ENCODE data around the gene CATSPERD. TPM values are rescaled to one million over a fixed set of nuclear protein-coding genes. Genes with fewer than 3 reads are reported as not detected.

Gene CATSPERD
- total RNA-seq, 1 experiment from 2014 or later, result 0.50 TPM

DNA sequence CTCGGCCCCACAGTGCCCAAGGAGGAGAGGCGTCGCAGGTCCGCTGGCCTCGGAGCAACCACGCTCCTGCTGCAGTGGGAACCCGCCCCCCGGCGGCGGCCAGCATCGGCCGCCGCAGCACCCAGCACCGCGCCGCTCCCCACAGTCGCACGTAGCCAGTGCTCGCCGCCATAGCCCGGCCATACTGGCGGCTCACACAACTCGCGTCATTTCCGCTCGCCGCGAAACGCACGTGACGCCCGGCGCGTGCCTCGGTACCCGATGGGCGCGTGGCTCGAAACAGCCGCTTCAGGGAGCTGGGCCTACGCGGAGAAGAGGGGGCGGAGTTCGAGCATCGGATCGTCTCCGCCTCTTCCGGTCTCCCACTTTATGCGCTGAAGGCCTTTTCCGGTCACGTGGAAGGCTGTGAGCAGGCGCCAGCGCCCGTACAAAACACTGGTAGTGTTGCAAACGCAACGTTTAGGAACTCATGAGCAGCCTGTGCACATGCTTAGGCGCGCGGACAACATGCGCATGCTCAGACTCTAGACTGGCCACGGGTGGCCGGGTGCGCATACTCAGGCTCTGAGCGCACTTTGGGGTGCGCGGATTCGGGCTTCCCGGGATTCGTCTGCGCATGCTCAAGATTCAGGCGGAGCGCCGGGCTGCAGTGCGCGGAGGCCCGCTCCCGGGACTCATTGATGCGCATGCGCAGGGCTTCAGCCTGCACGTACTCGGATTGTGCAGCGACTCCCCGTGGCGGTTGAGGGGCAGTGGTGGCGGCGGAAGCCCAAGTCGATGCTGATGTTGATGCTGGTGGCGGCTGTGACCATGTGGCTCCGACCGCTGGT is at the start of gene CATSPERD, which contains the start of gene LONP1 (continued):
- TF ChIP-seq TP53 (CRISPR knock-in tag; IDR thresholded peaks at IDR 0.05), result peak; percentile 52; the same call in 1 of the 2 replicates
- TF ChIP-seq, protein P1, sequence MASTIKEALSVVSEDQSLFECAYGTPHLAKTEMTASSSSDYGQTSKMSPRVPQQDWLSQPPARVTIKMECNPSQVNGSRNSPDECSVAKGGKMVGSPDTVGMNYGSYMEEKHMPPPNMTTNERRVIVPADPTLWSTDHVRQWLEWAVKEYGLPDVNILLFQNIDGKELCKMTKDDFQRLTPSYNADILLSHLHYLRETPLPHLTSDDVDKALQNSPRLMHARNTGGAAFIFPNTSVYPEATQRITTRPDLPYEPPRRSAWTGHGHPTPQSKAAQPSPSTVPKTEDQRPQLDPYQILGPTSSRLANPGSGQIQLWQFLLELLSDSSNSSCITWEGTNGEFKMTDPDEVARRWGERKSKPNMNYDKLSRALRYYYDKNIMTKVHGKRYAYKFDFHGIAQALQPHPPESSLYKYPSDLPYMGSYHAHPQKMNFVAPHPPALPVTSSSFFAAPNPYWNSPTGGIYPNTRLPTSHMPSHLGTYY (CRISPR knock-in tag; IDR thresholded peaks at IDR 0.05), result no peak
- TF ChIP-seq, protein P2, sequence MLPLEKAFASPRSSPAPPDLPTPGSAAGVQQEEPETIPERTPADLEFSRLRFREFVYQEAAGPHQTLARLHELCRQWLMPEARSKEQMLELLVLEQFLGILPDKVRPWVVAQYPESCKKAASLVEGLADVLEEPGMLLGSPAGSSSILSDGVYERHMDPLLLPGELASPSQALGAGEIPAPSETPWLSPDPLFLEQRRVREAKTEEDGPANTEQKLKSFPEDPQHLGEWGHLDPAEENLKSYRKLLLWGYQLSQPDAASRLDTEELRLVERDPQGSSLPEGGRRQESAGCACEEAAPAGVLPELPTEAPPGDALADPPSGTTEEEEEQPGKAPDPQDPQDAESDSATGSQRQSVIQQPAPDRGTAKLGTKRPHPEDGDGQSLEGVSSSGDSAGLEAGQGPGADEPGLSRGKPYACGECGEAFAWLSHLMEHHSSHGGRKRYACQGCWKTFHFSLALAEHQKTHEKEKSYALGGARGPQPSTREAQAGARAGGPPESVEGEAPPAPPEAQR (CRISPR knock-in tag; IDR thresholded peaks at IDR 0.05), result no peak
- TF ChIP-seq OVOL2 (CRISPR knock-in tag; IDR thresholded peaks at IDR 0.05; ENCODE audit: borderline replicate concordance), result no peak
- TF ChIP-seq CREM (CRISPR knock-in tag; IDR thresholded peaks at IDR 0.05), result peak; percentile 98
- TF ChIP-seq, protein P3, sequence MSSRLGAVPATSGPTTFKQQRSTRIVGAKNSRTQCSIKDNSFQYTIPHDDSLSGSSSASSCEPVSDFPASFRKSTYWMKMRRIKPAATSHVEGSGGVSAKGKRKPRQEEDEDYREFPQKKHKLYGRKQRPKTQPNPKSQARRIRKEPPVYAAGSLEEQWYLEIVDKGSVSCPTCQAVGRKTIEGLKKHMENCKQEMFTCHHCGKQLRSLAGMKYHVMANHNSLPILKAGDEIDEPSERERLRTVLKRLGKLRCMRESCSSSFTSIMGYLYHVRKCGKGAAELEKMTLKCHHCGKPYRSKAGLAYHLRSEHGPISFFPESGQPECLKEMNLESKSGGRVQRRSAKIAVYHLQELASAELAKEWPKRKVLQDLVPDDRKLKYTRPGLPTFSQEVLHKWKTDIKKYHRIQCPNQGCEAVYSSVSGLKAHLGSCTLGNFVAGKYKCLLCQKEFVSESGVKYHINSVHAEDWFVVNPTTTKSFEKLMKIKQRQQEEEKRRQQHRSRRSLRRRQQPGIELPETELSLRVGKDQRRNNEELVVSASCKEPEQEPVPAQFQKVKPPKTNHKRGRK (CRISPR knock-in tag; IDR thresholded peaks at IDR 0.05; ENCODE audit: borderline replicate concordance), result no peak
- peak; percentile 88; the same call in 1 of the 2 replicates for TF ChIP-seq FOXP1 (CRISPR knock-in tag; IDR thresholded peaks at IDR 0.05; ENCODE audit: borderline replicate concordance)
- TF ChIP-seq, protein P4, sequence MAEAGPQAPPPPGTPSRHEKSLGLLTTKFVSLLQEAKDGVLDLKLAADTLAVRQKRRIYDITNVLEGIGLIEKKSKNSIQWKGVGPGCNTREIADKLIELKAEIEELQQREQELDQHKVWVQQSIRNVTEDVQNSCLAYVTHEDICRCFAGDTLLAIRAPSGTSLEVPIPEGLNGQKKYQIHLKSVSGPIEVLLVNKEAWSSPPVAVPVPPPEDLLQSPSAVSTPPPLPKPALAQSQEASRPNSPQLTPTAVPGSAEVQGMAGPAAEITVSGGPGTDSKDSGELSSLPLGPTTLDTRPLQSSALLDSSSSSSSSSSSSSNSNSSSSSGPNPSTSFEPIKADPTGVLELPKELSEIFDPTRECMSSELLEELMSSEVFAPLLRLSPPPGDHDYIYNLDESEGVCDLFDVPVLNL (CRISPR knock-in tag; IDR thresholded peaks at IDR 0.05; ENCODE audit: borderline replicate concordance, low read depth), result no peak
- TF ChIP-seq NFE2L1 (CRISPR knock-in tag; IDR thresholded peaks at IDR 0.05), result peak; percentile 60; the same call in 1 of the 2 replicates
- peak; percentile 85; the same call in 1 of the 2 replicates for TF ChIP-seq TEAD1 (CRISPR knock-in tag; IDR thresholded peaks at IDR 0.05)
- TF ChIP-seq, protein P5, sequence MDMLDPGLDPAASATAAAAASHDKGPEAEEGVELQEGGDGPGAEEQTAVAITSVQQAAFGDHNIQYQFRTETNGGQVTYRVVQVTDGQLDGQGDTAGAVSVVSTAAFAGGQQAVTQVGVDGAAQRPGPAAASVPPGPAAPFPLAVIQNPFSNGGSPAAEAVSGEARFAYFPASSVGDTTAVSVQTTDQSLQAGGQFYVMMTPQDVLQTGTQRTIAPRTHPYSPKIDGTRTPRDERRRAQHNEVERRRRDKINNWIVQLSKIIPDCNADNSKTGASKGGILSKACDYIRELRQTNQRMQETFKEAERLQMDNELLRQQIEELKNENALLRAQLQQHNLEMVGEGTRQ (CRISPR knock-in tag; IDR thresholded peaks at IDR 0.05), result peak; percentile 98
- TF ChIP-seq SMAD3 (CRISPR knock-in tag; IDR thresholded peaks at IDR 0.05; ENCODE audit: borderline replicate concordance), result peak; percentile 79; the same call in 1 of the 2 replicates
- TF ChIP-seq NFATC4 (CRISPR knock-in tag; IDR thresholded peaks at IDR 0.05), result no peak
- TF ChIP-seq, protein P6, sequence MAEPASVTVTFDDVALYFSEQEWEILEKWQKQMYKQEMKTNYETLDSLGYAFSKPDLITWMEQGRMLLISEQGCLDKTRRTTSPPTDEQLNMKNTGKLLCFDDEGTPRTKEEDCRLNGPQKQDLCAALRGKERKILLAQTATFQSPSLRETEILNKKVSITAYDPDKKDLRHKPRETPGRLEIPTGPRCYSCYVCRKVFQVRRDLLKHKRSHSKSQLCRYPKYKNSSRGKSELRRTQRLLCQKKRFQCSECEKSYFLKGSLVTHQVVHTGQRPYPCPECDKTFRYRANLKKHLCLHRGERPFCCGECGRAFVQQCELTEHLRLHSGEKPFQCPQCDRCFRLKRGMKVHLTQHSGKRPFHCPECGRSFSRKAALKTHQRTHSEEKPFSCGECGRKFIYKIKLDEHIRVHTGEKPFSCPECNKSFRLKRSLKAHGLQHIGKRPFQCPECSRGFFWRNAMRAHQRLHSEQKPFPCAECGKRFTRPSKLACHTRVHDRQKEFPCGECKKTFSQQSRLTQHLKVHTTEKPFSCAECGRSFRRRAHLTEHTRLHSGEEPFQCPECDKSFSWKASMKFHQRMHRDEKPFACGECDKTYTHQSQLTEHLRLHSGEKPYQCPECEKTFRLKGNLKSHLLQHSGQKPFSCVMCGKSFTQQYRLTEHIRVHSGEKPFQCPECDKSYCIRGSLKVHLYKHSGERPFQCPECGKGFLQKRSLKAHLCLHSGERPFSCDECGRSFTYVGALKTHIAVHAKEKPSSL (CRISPR knock-in tag; conservative IDR thresholded peaks at IDR 0.05), result no peak
- TF ChIP-seq ZNF232 (CRISPR knock-in tag; IDR thresholded peaks at IDR 0.05), result peak; percentile 90
- TF ChIP-seq, protein P7, sequence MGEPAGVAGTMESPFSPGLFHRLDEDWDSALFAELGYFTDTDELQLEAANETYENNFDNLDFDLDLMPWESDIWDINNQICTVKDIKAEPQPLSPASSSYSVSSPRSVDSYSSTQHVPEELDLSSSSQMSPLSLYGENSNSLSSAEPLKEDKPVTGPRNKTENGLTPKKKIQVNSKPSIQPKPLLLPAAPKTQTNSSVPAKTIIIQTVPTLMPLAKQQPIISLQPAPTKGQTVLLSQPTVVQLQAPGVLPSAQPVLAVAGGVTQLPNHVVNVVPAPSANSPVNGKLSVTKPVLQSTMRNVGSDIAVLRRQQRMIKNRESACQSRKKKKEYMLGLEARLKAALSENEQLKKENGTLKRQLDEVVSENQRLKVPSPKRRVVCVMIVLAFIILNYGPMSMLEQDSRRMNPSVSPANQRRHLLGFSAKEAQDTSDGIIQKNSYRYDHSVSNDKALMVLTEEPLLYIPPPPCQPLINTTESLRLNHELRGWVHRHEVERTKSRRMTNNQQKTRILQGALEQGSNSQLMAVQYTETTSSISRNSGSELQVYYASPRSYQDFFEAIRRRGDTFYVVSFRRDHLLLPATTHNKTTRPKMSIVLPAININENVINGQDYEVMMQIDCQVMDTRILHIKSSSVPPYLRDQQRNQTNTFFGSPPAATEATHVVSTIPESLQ (CRISPR knock-in tag; IDR thresholded peaks at IDR 0.05), result no peak; the same call in 1 of the 2 replicates
- TF ChIP-seq CBFB (CRISPR knock-in tag; IDR thresholded peaks at IDR 0.05; ENCODE audit: low read depth), result peak; percentile 77; the same call in 1 of the 2 replicates
- TF ChIP-seq SOX15 (CRISPR knock-in tag; IDR thresholded peaks at IDR 0.05), result no peak
- TF ChIP-seq EMX1 (CRISPR knock-in tag; IDR thresholded peaks at IDR 0.05), result no peak
- no peak for TF ChIP-seq ZNF263 (CRISPR knock-in tag; IDR thresholded peaks at IDR 0.05; ENCODE audit: low read depth)
- no peak for TF ChIP-seq NFYB (CRISPR knock-in tag; conservative IDR thresholded peaks at IDR 0.05; ENCODE audit: low read depth)
- peak; percentile 80; the same call in 1 of the 2 replicates for TF ChIP-seq MYBL2 (CRISPR knock-in tag; IDR thresholded peaks at IDR 0.05)
- TF ChIP-seq CREB1 (CRISPR knock-in tag; IDR thresholded peaks at IDR 0.05), result peak; percentile 88; the same call in 1 of the 2 replicates
- TF ChIP-seq, protein P8, sequence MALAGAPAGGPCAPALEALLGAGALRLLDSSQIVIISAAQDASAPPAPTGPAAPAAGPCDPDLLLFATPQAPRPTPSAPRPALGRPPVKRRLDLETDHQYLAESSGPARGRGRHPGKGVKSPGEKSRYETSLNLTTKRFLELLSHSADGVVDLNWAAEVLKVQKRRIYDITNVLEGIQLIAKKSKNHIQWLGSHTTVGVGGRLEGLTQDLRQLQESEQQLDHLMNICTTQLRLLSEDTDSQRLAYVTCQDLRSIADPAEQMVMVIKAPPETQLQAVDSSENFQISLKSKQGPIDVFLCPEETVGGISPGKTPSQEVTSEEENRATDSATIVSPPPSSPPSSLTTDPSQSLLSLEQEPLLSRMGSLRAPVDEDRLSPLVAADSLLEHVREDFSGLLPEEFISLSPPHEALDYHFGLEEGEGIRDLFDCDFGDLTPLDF (CRISPR knock-in tag; IDR thresholded peaks at IDR 0.05), result no peak
- TF ChIP-seq ZNF416 (CRISPR knock-in tag; IDR thresholded peaks at IDR 0.05), result no peak
- no peak; the same call in 1 of the 2 replicates for TF ChIP-seq ZBTB21 (CRISPR knock-in tag; IDR thresholded peaks at IDR 0.05; ENCODE audit: borderline replicate concordance)
